GM10248 (cell line): Measurements from ENCODE around the gene VAC14.

Source experiments
- CTCF ChIA-PET: fragments of 300-600 bp; sonication (Branson Sonifier 250); formaldehyde crosslinking; extraction: SDS; loops from one replicate; lab custom pipeline; 2021; ENCODE audit warnings: antibody characterized with exemption; lab: Yijun Ruan, JAX
- POLR2A ChIA-PET: fragments of 350-650 bp; sonication (Branson Sonifier 250); formaldehyde crosslinking; extraction: SDS; loops from one replicate; lab custom pipeline; 2020; ENCODE audit warnings: antibody characterized with exemption; lab: Yijun Ruan, JAX
- DNase-seq: peaks from one replicate; pipeline ENCODE4 v3.0.0; 2012; ENCODE audit errors: extremely low spot score
- CTCF ChIP-seq: IDR thresholded peaks from 2 replicates; pipeline ENCODE4 v1.5.1; 2012; ENCODE audit warnings: mild to moderate bottlenecking, low read depth; ENCODE audit errors: extremely low read depth, missing control alignments, control extremely low read depth

The VAC14 gene

GRCh38 chr16:70698901-70699300 is 102.1 kb downstream of the VAC14 start:
- no peak for TF ChIP-seq CTCF
- DNase-seq, result no peak
- CTCF ChIA-PET, result no interaction called here
- POLR2A ChIA-PET, result no interaction called here

- ChIA-PET CTCF (no interaction called here), POLR2A (no interaction called here)
- no peak for DNase-seq
- TF ChIP-seq CTCF, result no peak
These were observed 103.3 kb downstream of the VAC14 start for GRCh38 chr16:70697594-70698170.

GRCh38 chr16:70696952-70697593 is 103.9 kb downstream of the VAC14 start:
- ChIA-PET CTCF (interaction anchor here (1.2 kb wide), 1 partner anchor 10 kb away, joined by 4 read pairs; no protein-coding TSS in a partner anchor), POLR2A (no interaction called here)
- DNase-seq, result no peak
- TF ChIP-seq CTCF, result no peak

- DNase-seq, result no peak
- POLR2A ChIA-PET, result no interaction called here
These were observed 104.6 kb downstream of the VAC14 start for GRCh38 chr16:70696355-70696754.

GRCh38 chr16:70695331-70696070 is 105.5 kb downstream of the VAC14 start:
- POLR2A ChIA-PET, result no interaction called here
- no peak for TF ChIP-seq CTCF
- DNase-seq, result no peak
- CTCF ChIA-PET, result interaction anchor here (1.2 to 1.6 kb wide), 2 partner anchors 8 to 15 kb away, joined by 3 to 4 read pairs; no protein-coding TSS in a partner anchor

More at GRCh38 chr16:70696355-70696754, 104.6 kb downstream of the VAC14 start:
- CTCF ChIA-PET, result interaction anchor here (1.2 kb wide), 1 partner anchor 9 kb away, joined by 4 read pairs; no protein-coding TSS in a partner anchor
- no peak for TF ChIP-seq CTCF

- TF ChIP-seq CTCF, result no peak
- CTCF ChIA-PET, result interaction anchor here (1.6 kb wide), 1 partner anchor 14 kb away, joined by 3 read pairs; no protein-coding TSS in a partner anchor
- no peak for DNase-seq
- POLR2A ChIA-PET, result no interaction called here
These were observed 106.1 kb downstream of the VAC14 start for GRCh38 chr16:70694868-70695218.
